ENCODE results near the gene BRF1.
A peak's percentile ranks its signal among the peaks of the same experiment; 100 is the strongest.

BRF1 gene

DNA sequence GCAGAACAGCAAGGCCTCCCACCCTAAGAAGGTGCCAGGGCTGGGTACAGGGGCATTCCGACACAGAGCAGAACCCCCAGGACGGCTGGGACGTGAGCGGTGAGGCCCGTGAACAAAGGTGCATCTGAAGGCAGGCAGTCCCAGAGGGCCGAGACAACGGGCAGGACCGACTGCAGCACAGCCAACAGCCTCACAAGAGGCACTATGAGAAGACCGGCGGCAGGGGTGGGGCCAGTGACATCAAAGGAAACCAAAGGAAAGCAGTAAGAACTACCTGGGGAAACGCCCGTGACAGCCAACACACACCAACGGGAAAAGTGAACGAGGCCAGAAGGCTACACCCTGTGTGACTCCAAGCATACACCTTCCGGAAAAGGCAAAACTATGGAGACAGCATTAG lies 43.3 kb downstream of the BRF1 start:
- DNase-seq = peak; percentile 55

DNA sequence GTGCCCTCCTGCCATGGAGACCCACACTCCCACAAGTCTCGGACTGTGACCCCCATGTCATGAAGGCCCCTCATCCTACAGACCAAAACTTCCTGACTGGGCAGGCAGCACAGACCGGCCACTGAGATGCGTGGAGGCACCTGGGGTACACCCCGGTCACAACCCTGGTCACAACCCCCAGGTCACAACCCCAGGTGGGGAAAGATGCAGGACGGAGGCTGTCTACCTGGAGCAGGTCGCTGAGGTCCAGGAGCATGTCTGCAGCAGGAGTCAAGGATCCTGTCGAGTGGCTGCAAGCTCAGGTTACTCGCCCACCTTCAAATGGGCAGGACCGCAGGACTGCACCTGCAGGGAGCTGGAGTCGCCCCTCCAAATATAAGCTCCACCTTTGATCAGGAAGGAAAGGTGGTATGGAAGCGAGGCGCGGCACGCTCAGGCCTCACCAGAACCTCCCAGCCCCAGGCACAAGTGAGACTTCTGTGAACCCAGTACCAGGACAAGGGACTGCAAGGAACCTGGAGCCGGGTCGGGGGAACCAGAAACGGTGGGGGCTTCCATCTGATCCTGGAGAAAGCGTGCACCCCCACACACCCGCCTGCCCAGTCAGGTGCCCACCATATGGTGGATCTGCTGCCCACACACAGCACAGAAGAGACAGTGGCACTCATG lies 44.4 kb downstream of the BRF1 start:
- DNase-seq = no peak

DNA sequence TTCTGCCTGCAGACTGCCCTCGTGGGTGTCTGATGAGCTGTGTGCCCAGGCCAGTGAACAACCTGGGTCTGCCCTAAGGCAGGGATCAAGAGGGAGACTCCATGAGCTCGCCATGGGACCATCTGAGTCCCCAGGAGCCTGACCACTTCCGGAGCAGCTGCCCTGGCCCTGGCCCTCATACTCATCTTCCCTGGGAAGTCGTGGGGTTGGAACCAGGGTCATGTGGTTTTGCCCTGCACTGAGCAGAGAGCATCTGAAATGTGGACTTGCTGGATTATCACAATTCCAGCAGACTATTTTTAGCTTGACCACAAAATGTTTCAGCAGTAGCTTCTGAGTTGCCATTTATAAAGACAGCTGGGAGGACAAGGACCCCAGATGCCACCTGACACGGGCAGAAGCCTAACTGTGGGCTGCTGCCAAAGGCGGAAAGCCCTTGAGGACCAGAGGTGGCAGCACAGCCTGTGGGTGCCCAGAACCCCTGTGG lies 45.7 kb downstream of the BRF1 start:
- DNase-seq = no peak

DNA sequence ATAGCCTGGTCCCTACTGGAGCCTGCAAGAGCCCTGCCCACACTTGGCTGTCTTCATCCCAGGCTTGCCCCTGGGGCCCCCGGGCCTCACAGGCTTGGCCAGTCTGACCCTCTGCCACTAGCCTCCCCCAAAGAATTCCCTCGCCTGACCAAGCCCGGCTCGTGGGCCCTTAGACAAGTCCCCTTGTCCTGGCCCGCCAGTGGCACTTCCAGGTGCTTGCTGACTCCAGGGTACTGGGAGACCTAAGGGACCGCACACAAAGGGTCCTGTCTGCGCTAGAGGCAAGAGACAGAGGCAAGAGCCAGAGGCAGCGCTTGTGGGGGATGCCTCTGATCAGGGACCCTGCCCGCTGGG lies 47.5 kb downstream of the BRF1 start:
- no peak for DNase-seq

DNA sequence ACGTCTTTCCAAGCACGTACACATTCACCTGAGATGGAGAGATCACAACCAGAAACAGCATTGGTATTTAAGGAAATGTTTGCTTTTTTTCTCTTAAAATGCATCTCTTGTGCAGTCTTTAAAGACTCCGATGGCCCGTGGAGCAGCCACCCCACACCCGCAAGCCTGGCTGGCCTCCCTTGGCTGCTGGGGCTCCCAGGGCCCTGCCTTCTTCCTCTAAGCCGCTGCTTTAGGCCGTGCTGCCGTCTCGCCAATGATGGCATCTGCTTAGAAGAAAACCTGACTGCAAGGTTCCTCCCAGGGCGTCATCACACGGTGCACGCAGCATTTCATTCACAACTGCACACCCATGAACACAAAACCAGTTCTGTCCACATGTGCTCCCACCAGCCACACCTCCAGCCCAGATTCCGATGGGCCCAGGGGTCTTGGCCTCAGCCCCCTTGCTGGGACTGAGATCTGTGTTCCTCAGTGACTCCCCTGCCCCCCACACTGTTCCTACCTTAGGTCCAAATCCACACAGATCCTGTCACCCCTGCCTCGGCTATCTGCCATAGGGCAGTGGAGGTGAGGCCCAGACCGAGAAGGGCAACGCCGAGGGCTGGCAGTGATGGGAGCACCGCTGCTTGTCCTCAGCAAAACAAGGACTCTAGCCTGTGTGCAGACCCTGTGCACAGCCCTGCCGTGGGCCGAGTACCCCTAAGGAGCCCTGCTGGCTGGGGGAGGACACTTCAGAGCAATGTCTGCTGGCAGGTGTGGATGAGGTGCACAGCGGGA lies 48.1 kb downstream of the BRF1 start:
- DNase-seq = no peak

DNA sequence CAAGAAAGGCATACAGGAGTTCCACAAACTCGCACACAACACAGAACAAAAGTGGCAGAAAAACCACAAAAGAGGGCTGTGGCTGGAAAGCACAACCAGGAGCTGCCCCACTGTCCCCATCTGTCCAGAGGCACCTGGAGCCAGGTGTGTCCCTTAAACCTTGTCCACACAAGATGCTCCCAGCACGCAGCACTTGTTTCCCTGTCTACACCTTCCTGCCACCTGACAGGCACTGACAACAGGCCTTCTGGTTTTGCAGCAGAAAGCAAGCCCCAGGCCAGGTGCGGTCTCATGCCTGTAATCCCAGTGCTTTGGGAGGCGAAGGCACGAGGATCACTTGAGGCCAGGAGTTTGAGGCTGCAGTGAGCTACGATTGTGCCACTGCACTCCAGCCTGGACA lies 48.9 kb downstream of the BRF1 start:
- no peak for DNase-seq

DNA sequence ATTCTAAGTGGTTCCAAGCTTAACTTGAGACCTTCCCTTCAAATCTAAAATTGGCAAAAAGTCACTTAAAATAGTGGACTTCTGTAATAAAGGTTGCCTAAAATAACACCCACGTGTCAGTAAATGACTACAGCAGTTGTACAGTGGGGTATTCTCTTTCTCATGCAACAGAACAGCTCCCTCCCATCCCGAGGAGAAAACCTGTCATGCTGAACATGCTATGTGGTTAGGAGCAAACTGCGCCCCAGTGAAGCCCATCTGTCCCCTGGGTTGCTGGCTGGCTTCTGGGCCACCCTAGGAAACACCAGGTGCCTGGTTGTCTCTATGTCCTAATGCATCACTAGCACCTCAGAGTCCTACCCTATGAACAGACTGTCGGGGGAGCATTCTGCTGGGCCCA lies 49.8 kb downstream of the BRF1 start:
- DNase-seq = no peak

DNA sequence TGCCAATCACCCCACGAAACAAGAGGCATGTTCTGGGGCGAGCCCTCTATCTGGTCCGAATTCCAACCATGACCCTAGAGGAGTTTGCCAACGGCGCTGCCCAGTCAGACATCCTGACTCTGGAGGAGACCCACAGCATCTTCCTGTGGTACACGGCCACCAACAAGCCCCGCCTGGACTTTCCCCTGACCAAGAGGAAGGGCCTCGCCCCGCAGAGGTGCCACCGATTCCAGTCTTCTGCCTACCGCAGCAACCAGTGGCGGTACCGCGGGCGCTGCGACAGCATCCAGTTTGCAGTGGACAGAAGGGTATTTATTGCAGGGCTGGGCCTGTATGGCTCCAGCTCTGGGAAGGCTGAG lies 50.8 kb downstream of the BRF1 start:
- DNase-seq = no peak

DNA sequence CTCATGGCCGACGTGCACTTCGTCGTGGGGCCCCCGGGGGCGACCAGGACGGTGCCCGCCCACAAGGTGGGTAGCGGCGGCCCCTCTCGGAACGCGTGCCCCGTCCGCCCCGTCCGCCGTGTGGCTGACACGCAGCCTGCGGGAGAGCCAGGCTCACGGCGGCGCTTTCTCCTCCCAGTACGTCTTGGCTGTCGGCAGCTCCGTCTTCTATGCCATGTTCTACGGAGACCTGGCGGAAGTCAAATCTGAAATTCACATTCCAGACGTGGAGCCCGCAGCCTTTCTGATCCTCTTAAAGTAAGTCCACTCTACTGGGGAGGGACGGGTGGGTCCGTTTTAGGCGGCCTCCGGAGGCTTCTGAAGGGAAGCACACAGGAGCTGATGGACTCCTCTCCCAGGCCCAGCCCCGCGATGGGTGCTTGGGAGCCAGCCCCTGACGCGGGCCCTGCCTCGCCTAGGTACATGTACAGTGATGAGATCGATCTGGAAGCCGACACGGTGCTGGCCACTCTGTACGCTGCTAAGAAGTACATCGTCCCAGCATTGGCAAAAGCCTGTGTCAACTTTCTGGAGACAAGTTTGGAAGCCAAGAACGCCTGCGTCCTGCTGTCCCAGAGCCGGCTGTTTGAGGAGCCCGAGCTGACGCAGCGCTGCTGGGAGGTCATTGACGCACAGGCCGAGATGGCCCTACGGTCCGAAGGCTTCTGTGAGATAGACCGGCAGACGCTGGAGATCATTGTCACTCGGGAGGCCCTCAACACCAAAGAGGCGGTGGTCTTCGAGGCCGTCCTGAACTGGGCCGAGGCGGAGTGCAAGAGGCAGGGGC lies 51.4 kb downstream of the BRF1 start:
- DNase-seq = no peak

DNA sequence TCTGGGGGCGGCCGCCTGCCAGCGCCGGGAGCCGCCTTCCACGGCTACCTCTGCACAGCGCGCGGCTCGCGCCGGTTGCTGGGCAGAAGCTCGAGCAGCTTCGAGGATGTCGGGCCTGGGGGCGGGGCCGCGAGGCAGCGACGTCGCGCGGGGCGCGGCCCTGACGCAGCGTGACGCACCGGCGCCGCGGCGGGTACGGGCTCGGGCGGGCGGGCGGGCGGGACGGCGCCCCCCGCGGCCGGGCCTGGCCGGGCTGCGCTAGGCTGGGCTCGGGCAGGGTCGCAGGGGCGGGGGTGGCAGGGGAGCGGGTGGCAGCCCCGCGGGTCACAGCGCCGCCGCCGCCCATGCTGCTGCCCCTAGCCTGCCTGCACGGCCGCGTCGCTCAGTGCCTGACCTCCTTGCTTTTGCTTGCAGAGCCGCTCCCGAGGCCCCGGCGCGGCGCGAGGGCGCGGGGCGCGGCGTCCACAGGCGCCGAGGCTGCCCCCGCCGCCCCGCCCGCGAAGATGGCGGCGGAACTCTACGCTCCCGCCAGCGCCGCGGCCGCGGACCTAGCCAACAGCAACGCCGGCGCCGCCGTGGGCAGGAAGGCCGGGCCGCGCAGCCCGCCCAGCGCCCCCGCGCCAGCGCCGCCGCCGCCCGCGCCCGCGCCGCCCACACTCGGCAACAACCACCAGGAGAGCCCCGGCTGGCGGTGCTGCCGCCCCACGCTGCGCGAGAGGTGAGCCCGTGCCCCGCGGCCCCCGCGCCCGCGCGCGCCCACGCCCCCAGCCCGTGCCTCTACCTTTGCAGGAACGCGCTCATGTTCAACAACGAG lies 52.2 kb downstream of the BRF1 start, which contains the start of gene BTBD6:
Gene BTBD6, plus strand, starts transcription at position 166 of the 814 bp plus-strand sequence. Its CDS starts 179 bp downstream, at position 345.
- DNase-seq = peak; percentile 92

DNA sequence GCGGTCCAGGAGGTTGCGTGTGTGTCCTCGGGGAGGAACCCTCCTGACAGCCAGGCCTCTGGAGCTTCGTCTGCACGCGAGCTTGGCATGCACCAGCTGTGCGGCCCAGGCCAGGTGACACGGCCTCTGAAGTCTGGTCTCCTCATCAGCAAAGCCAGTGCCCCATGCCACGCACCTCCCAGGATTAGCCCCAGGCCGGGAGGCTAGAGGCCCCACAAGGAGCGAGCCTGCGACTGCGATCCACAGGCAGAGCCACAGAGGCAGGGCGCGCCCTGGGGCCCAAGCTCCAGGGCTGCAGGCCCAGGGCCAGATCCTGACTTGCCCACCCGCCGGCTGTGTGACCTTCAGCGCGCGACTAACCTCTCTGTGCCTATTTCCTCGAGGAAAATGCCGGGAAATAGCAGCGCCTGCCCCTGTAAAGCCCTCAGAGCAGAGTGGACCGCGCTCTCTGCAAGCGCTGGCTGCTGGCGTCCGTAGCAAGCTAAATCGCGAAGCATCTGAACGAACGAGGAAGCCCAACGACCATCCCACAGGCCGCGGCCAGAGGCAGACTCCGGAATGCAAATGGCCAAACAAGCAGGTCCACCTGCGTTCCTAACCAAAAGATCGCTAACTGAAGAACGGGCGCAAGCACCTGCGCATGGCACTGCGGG lies 53.0 kb downstream of the BRF1 start:
- DNase-seq = no peak

DNA sequence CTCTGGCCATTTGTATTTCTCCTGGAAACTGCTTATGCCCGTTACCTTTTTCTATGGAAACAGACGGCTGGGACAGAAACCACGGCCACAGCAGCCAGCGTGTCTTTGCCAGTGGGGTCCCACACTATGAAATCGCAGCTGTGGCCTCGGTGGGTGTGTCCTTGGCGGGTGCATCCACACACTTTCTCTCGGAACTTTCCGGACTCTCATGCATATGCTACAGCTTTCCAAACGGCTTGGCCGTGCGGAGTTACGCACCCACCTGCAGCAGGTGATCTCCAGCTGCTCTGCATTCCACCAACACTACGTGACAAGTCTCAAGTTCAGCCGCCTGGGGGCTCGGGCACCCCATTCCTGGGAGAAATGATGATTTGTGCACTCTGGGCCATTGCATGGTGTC lies 53.8 kb downstream of the BRF1 start:
- DNase-seq = no peak

DNA sequence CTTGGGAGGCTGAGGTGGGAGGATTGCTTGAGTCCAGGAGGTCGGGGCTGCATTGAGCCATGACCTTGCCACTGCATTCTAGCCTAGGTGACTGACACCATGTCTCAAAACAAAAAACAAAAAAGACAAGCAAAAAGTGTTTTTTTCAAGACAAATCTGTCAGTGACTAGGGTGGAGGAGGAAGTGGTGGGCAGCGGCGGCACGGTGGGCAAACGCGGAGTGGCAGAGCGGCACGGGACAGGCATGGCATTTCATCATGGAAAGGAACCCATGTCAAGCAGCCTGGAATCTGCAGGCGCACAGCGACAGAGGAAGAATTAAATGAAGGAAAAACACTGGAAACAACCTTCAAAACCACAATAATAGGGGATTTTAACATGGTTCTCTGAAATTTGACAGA lies 56.5 kb downstream of the BRF1 start:
- no peak for DNase-seq

DNA sequence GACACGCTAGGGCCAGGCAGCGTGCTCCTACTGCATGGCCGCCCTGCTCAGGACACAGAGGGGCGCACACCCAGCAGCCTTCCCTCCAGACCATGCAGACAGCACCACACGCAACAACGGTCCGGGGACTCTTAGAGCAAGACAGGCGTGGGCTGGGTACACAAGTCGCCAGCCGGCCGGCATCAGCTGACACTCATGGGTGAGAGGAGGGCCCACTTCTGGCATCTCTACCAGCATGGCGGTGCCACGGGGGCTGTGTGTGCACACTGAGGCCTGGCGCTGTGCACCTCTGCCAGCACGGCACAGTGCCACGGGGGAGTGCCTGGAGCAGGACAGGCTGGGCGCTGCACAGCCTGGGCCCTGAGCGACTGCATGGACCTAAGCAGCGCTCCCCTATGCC lies 59.2 kb downstream of the BRF1 start:
- DNase-seq = no peak

DNA sequence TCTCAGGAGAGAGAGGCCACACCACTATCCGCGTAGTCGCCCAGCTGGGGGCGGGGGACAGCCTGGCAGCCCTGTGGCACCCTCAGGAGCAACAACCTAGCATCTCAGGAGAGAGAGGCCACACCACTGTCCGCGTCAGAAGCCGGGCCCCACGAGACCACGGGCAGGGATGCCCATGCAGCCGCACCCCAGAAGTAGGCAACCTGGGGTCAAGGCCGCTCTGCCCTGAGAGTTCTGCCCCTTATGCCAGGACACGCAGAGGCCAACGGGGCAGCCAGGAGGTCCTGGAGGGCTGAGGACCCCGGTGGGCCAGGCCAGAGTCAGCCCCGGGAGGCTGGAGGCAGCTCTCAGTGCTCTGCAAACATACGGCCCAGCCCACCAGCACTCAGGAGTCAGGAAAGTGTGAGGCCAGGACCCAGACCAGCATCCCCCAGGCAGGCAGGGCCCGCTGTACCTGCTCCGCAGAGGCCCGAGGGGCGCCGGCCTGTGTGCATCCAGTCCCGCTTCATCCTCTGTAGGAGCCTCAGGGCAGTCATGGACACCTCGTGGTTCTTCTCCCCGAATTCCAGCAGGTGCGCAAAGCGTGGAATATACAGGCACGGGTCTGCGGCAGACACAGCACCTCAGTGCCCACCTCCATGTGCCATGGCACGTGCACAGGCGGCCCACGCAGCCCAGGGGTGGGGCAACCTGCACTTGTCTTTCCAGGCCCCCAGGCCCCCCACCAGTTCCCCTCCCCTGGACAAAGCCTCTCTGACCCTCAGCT lies 59.8 kb downstream of the BRF1 start:
- no peak for DNase-seq

DNA sequence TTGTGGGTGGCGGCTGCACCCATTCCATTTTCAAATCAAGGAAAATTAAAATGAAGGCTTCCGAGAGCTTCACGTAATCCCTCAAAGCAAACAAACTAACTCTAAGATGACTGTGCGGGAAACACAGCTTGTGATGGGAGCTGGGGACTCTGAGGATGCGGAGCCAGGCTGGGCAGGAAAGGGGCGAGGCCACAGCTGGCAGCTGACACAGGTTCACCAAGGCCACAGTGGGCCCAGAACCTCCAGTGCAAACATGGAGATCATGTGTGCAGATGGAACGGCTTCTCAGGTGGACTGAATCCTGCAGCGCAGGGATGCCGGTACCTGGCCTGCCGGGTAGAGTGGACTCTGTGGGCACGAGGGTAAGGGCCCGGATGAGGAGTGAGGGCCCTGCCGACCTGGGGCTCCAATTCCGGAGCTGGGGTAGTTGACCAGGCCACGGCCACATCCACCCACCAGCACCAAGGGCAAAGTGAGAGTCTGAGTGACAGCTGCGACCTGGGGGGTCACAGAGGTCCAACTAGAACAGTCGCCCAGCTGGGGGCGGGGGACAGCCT lies 71.6 kb downstream of the BRF1 start:
- DNase-seq = no peak

DNA sequence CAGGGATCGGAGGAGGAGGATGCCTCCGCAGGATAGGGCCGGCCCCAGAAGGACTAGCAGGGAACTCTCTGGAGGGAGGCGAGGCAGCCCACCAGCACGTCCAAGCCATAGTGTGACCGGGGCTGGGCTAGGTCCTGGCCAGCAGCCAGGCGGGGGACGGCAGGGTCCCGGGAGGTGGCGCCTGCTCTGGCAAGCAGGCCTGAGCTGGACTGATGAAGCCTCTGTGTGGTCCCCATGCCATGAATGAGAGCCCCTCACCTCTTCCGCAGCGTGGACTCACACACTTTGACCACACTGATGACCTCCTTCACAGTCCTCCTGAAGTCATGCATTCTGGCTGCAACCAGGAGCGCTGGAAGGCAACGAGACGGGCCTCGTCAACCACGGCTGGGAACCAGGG lies 72.2 kb downstream of the BRF1 start:
- no peak for DNase-seq

DNA sequence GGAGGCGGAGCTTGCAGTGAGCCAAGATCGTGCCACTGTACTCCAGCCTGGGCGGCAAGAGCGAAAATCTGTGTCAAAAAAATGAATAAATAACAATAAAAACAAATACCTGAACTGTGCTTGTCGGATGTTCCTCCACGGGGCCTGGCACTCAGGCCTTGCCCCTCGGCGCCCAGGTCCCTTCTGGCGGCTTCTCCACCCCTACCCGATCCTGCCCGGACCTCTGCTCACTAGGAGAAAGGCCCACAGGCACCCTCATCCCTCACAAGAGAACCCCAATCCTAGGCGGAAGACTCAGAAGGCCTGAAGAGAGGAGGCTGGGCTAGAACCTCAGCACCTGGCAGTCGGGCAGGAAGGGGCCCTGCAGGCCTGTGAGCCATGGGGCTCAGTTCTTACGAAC lies 73.5 kb downstream of the BRF1 start:
- no peak for DNase-seq

DNA sequence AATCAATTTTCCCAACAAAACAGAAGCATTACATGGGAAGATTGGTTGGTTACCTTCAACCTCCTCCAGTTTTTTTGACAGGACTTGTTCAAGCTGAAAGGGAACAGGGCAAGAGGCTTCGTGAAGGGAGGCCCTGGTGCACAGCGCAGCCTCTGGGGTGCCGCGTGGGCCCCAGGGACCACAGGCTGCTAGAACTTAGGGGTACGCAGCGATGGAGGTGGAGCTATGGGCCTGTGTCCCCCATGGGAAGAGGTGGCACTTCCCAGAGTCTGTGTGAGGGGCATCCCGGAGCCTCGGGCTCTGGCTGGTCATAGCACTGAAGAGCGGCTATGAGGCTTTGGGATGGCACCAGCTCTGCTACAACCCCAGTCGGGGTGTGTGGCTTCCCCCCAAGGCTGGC lies 74.6 kb downstream of the BRF1 start:
- no peak for DNase-seq

DNA sequence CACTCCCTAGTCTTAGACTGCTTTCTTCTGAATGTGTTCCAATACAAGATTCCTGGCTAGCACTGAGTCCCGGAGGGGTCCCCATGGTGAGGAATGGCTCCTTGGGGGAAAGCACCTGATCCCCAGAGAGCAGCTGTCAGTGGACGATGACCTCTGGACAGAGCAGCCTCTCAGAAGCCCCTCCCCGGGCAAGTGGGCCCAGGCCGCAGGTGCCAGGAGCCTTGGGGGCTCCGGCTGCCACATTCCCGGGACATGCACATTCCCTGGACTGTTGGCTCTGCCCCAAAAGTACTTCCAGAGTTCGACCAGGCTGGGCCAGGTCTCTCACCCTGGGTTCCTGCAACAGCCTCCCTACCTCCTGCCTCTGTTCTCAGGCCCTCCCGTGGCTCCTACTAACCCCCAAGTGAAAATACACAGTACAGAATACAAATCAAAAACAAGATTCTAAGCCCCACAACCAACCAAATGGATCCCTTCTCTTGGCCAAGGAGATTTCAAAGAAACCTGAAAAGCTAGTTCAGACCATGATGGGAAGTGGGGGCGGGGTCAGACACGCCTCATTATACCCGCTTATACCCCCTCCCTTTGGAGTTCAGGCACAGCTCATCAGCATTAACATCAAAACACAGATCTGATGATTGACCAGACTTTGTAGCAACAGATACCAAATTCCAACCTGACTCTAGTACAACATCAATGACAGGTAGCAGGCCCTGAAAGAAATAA lies 75.8 kb downstream of the BRF1 start:
- DNase-seq = no peak
